ENCODE results near the gene PTBP1. TPM values are rescaled to one million over a fixed set of nuclear protein-coding genes. Genes with fewer than 3 reads are reported as not detected.

Gene PTBP1
- total RNA-seq, 1 experiment from 2014 or later = 515 TPM

DNA sequence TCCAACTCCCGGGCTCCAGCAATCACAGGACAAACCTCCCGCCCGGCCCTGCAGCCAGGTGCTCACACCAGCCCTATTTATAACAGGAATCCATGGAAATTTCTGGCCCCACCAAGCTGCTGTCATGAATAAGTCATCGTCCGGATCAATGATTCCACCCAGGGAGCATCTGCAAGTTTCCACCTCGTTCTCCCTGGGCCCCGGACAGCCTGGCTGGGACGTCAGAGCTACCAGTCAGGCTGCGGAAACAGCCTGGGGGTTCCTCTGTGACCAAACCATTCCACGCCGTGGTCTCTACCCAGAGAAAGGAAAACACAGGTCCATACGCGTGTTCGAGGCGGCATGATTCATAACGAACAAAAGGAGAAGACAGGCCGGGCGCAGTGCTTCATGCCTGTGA, 20.7 kb upstream of the PTBP1 start:
- ChIA-PET POLR2A (interaction anchor here (0.6 kb wide), 1 partner anchor 14 kb away, joined by 6 read pairs; no protein-coding TSS in a partner anchor), CTCF (no interaction called here)
- in situ Hi-C loops (cut with HindIII; ENCODE audit: low pct_unique_long_range_greater_than_20kb, low sequenced_read_pairs) (no loop called here), intact Hi-C loops (cut with micrococcal nuclease; ENCODE audit: unreplicated experiment) (loop anchor here (10.0 kb wide), 1 partner anchor 138 kb away; the partner anchor contains the start of genes KISS1R and R3HDM4)
- Histone ChIP-seq H3K27ac (ENCODE audit: low read length) (peak overlapping the region; percentile 63; the same call in 1 of the 2 replicates), H3K4me1 (ENCODE audit: control insufficient read depth, insufficient read depth, low read length) (peaks cover 13% of the 10 kb centered on the region), H3K9me3 (ENCODE audit: control insufficient read depth, insufficient read depth, low read depth, low read length) (no peaks in the 10 kb centered on the region), H3K4me3 (ENCODE audit: low read depth in 2 of 2, low read length in 2 of 2) (no peak overlapping the region), H3K27me3 (ENCODE audit: control insufficient read depth, insufficient read depth, low read length) (no peaks in the 10 kb centered on the region), H3K36me3 (ENCODE audit: control insufficient read depth, insufficient read depth, low read length) (no peaks in the 10 kb centered on the region)
- ATAC-seq = no peak
- BruUV-seq (replicated peaks) = no TSS peak
- TF ChIP-seq POLR2AphosphoS5 (IDR thresholded peaks at IDR 0.05; ENCODE audit: low read depth, low read length) = no peak
- TF ChIP-seq SIN3A (IDR thresholded peaks at IDR 0.05; ENCODE audit: borderline replicate concordance, insufficient read depth, low read depth, low read length) = no peak
- TF ChIP-seq, protein P1, sequence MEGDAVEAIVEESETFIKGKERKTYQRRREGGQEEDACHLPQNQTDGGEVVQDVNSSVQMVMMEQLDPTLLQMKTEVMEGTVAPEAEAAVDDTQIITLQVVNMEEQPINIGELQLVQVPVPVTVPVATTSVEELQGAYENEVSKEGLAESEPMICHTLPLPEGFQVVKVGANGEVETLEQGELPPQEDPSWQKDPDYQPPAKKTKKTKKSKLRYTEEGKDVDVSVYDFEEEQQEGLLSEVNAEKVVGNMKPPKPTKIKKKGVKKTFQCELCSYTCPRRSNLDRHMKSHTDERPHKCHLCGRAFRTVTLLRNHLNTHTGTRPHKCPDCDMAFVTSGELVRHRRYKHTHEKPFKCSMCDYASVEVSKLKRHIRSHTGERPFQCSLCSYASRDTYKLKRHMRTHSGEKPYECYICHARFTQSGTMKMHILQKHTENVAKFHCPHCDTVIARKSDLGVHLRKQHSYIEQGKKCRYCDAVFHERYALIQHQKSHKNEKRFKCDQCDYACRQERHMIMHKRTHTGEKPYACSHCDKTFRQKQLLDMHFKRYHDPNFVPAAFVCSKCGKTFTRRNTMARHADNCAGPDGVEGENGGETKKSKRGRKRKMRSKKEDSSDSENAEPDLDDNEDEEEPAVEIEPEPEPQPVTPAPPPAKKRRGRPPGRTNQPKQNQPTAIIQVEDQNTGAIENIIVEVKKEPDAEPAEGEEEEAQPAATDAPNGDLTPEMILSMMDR (IDR thresholded peaks at IDR 0.05) = no peak
- no peak for TF ChIP-seq REST (IDR thresholded peaks at IDR 0.05; ENCODE audit: insufficient read depth in 1 of 2, low read depth in 2 of 2, low read length in 1 of 2)
- TF ChIP-seq TCF7L2 (IDR thresholded peaks at IDR 0.05; ENCODE audit: low read depth, low read length) = no peak
- no peak for DNase-seq (ENCODE audit: low read depth, low spot score)

DNA sequence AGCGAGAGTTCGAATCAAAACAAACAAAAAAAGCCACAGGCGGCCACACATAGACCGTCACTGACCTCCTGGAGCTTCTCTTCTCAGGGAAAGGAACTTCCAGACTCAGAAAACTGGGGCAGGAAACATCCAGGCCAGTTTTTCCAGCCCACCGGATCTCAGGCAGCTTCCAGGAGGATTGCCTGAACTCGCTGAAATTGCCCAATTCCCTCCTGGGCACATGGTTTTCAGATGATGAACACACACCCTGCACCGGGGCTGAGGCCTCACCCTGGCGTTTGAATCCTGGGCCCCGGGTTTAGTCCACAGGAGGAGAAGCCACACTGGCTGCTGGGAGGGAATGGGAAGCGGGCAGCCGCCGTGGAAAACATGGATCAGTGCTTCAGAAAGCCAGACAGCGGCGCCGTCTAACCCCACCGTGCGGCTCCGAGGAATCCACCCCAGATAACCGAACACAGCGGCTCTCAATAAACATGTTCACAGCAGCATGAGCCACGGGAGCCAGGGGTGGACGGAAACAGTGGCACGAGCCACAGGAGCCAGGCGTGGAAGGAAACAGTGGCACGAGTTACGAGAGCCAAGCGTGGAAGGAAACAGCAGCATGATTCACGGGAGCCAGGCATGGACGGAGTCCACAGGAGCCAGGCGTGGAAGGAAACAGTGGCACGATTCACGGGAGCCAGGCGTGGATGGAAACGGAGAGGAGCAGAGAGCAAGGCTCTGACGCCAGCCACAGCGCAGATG, 18.2 kb upstream of the PTBP1 start:
- in situ Hi-C loops (cut with HindIII; ENCODE audit: low pct_unique_long_range_greater_than_20kb, low sequenced_read_pairs) = no loop called here
- no peak for DNase-seq (ENCODE audit: low read depth, low spot score)
- Histone ChIP-seq H3K4me1 (ENCODE audit: control insufficient read depth, insufficient read depth, low read length) (peaks cover 13% of the 10 kb centered on the region), H3K27ac (ENCODE audit: low read length) (peak overlapping the region; percentile 82), H3K9me3 (ENCODE audit: control insufficient read depth, insufficient read depth, low read depth, low read length) (no peaks in the 10 kb centered on the region), H3K4me3 (ENCODE audit: low read depth in 2 of 2, low read length in 2 of 2) (no peak overlapping the region), H3K27me3 (ENCODE audit: control insufficient read depth, insufficient read depth, low read length) (no peaks in the 10 kb centered on the region), H3K36me3 (ENCODE audit: control insufficient read depth, insufficient read depth, low read length) (no peaks in the 10 kb centered on the region)
- ATAC-seq = peak; percentile 31
- BruUV-seq (replicated peaks) = no TSS peak
- intact Hi-C loops (cut with micrococcal nuclease; ENCODE audit: unreplicated experiment) = loop anchor here (10.0 kb wide), 1 partner anchor 136 kb away; the partner anchor contains the start of genes KISS1R and R3HDM4
- POLR2A ChIA-PET = interaction anchor here (0.7 kb wide), 1 partner anchor 40 kb away, joined by 3 read pairs; no protein-coding TSS in a partner anchor
- CTCF ChIA-PET = no interaction called here
- TF ChIP-seq REST (IDR thresholded peaks at IDR 0.05; ENCODE audit: insufficient read depth in 1 of 2, low read depth in 2 of 2, low read length in 1 of 2) = 0 out of 4 replicates have a peak, but pooled peaks of 1 of the 2 experiments have one; percentile 3
- TF ChIP-seq, protein P1 (IDR thresholded peaks at IDR 0.05) = no peak

Data from Panc1 (cell line).